ENCODE data around the gene BAHCC1.
A peak's percentile ranks its signal among the peaks of the same experiment; 100 is the strongest.

The BAHCC1 gene

DNA sequence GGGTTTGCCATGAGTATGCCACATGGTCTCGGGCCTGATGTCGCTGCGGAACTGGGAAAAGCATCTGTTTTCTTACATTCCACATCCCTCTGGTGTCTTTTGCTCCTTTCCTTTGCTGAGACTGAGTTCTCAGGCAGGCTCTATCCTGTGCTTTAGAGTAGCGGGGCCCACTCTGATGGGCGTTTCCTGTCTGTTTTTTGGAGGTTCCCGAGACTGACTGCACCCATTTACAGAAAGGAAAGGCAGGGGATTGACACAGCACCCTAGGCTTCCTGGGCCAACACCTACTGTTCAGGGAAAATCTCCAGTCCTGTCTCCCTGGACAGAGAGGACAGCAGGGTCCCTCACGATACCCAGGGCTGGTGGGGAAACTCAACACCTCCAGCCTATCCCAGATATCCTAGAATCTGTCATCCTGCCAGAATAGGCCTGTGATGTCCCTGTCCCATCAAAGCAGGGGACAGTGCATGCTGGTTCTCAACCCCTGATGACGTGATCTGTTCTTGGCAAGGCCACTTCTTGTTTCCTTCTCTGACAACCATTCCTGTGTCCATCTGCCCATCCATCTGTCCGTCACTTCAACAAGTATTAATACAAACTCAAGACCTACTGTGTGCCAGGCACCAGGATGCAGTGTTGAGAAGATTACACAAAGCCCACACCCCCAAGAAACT is 75.2 kb downstream of the BAHCC1 start:
- Mint-ChIP-seq H3K36me3 (no peaks in the 10 kb centered on the region), H3K4me3 (no peak overlapping the region), H3K4me1 (no peaks in the 10 kb centered on the region), H3K27ac (no peak overlapping the region), H3K9me3 (no peaks in the 10 kb centered on the region), H3K27me3 (no peaks in the 10 kb centered on the region)

DNA sequence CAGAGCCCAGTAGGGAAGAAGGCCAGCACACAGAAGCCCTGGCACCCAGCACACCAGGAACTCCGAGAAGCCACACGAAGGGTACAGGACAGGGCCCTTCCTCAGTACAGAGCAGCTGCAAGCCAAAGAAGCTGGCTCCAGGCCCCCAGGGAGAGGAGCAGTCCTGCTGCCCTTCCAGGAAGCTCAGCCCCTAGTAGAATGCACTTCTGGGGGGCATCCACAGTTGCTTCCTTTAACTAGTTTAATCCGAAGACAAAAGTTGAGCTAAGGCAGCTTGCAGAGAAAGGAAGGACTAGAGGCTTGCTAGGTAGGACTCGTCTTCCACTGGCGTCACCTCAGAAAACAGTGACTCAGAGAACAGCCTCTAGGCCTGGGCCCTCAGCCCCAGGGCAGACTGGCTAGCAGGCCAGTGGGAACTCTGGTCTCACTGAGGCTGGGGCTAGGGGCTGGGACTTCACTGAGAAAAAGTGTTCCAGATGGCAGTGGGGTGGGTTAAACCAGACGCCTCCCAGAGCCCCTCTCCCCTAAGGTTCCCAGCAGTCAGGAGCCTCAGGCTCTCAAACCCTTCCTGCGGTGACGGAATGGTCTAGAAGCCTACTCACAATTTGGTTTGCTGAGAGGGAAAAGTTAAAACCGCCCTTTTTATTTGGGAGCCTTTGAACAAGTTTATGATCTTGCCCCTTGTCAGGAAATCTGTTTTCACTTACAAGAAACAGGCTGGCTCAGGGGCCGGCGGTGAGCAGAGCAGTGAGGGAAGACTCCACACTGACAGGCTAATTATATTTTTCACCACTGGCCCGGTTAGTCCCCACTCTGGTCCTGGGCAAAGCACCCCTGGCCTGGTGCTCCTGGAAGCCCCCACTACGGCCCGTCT is 75.9 kb downstream of the BAHCC1 start:
- Mint-ChIP-seq H3K4me1 (no peaks in the 10 kb centered on the region), H3K9me3 (no peaks in the 10 kb centered on the region), H3K36me3 (no peaks in the 10 kb centered on the region), H3K27ac (no peak overlapping the region), H3K4me3 (no peak overlapping the region), H3K27me3 (no peaks in the 10 kb centered on the region)

DNA sequence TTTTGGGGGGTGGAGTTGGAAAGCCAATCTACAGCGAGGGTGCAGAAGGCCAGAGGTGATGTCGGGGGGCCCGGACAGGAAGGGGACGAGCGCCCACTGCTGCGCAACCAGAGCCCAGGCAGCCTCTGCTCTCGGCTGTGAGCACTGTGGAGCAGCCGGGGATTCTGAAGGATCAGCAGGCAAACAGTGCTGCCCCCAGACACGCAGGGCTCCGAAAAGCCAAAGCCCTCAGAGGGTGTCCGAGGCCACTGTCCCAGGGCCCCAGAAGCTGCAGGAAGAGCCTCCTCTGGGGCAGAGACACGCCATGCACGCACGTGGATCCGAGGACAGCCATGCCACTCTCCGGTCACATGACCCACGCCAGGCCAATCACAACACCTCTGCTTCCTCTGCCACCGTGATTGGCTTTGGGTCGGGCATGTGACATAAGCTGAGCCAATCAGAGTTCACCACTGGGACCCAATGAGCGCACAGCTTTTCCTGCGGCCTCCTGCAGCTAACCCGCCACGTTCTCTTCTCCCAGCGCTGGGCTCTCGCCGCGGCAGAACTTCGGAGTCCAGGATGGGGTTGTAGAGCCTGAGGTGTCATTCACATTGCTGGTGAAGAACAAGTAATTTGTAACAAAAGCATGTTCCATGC is 76.7 kb downstream of the BAHCC1 start:
- Mint-ChIP-seq H3K4me1 (no peaks in the 10 kb centered on the region), H3K36me3 (no peaks in the 10 kb centered on the region), H3K4me3 (no peak overlapping the region)

DNA sequence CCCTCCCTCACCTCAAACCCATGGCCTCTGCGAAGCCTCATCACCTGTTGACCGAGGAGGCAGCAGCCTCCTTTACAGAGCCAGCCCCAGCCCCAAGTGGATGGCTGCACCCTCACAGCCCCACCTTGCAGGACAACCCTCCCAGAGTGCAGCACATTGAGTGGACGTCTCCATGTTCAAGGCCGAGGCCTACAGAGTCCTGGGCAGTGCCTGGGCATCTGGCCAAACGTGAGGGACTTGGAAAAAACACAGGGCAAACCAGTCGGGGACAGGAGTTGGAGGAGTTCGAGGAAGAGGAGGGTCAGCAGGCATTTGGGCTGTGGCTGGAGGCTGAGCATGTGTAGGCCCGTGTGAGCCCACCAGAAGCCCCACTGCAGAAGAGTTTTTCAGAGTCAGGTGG is 77.8 kb downstream of the BAHCC1 start:
- no peaks in the 10 kb centered on the region for H3K27me3 Mint-ChIP-seq
- H3K4me3 Mint-ChIP-seq = no peak overlapping the region
- H3K27ac Mint-ChIP-seq = no peak overlapping the region
- no peaks in the 10 kb centered on the region for H3K9me3 Mint-ChIP-seq
- no peaks in the 10 kb centered on the region for H3K4me1 Mint-ChIP-seq
- no peaks in the 10 kb centered on the region for H3K36me3 Mint-ChIP-seq

More for the DNA sequence above, 76.7 kb downstream of the BAHCC1 start:
- H3K27ac Mint-ChIP-seq = no peak overlapping the region
- no peaks in the 10 kb centered on the region for H3K9me3 Mint-ChIP-seq
- H3K27me3 Mint-ChIP-seq = no peaks in the 10 kb centered on the region

DNA sequence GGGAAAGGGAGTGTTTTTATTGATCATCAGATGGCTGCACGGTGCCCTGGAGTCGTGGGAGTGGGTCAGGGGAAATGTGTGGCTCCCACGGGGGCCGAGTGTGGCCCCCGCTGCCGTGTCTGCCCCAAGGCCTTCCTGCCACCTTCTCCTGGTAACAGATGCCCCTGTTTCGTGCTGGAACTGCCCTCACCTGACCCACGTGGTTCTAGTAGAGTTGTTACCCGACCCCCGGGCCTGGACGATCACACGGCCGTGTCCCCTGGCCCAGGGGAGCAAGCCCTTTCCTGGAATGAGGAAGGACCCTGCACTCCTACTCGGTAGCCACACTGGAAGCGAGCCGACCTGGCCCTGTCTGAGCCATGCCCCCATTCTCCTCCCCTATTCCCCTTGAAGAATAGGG is 79.7 kb downstream of the BAHCC1 start:
- Mint-ChIP-seq H3K9me3 (no peaks in the 10 kb centered on the region), H3K27ac (no peak overlapping the region), H3K27me3 (no peaks in the 10 kb centered on the region), H3K4me3 (no peak overlapping the region), H3K36me3 (no peaks in the 10 kb centered on the region), H3K4me1 (no peaks in the 10 kb centered on the region)

DNA sequence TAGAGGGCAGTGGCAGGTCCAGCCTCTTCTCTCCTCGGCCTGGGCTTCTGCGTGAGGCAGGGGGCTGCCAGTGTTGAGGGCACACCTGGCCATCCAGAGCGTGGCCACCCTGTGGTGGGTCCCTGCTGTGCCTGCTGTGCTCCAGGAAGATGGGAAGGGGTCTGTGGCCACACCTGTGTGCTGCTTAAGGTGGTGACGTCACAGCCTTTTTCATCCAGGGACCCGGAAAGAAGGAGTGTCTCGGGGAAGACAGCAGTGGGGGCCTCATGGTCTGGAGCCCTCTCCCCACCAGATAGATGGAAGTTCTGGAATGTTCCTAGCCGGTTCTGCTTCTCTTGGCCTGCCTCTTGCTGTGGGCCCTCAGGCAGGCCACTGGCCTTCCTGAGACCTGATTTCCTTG is 80.8 kb downstream of the BAHCC1 start:
- H3K4me3 Mint-ChIP-seq = no peak overlapping the region
- H3K4me1 Mint-ChIP-seq = no peaks in the 10 kb centered on the region
- H3K36me3 Mint-ChIP-seq = no peaks in the 10 kb centered on the region
- no peaks in the 10 kb centered on the region for H3K9me3 Mint-ChIP-seq
- peaks cover 2% of the 10 kb centered on the region for H3K27me3 Mint-ChIP-seq
- no peak overlapping the region for H3K27ac Mint-ChIP-seq

DNA sequence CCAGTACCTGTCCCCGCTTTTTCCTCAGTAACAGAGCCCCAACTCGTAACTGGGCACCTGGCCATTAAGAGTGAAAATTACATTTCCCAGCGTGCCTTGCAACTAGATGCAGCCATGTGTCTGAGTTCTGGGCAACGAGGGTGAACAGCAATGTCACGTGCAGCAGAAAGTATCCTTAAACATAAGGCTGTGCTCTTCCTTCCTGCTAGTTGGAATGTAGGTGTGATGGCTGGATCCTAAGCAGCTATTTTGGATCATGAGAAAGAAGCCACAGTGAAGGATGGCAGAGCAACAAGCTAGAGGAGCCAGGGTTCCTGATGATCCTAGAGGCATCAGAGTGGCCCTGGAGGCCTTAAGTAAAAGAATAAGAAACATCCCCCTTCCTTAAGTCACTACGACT is 81.4 kb downstream of the BAHCC1 start:
- Mint-ChIP-seq H3K9me3 (no peaks in the 10 kb centered on the region), H3K27ac (no peak overlapping the region), H3K4me1 (peaks cover under 1% of the 10 kb centered on the region), H3K27me3 (peaks cover 2% of the 10 kb centered on the region), H3K4me3 (no peak overlapping the region), H3K36me3 (no peaks in the 10 kb centered on the region)

DNA sequence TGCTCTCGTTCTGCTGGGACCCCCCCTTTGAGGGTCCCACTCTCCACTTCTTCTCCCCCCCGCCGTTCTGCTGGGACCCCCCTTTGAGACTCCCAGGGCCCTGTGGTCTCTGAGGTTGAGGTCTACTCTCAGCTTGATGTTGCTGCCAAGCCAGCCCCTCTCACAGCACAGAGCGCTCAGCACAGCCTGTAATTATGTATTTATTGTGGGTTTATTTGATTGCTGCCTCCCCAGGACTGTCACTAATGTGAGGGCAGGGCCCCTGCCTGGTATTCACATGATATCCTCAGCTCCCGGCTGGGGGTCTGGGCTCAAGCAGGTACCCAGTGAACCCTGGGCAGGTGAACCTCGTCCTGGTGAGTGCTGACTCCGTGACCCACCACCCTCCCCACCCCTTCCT is 81.9 kb downstream of the BAHCC1 start:
- H3K27ac Mint-ChIP-seq = no peak overlapping the region
- H3K4me1 Mint-ChIP-seq = peaks cover 4% of the 10 kb centered on the region
- H3K4me3 Mint-ChIP-seq = no peak overlapping the region
- H3K27me3 Mint-ChIP-seq = peaks cover 4% of the 10 kb centered on the region
- H3K36me3 Mint-ChIP-seq = no peaks in the 10 kb centered on the region
- no peaks in the 10 kb centered on the region for H3K9me3 Mint-ChIP-seq

DNA sequence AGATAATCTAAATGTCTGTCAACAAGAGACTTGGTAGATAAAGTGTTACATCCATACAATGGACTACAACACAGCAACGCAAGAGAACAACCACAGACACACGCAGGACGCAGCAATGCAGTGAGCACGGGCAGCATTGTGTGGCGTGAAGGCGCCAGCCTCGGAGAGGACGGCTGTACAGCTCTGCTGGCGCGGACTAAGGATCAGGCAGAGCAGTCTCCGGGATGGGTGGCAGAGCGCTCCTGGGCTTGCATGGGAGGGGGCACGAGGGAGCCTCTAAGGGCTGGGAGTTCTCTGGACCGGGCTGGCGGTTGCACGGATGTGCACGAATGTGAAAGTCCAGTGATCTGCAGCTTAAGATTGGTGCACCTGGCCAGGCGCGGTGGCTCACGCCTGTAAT is 82.9 kb downstream of the BAHCC1 start:
- Mint-ChIP-seq H3K36me3 (no peaks in the 10 kb centered on the region), H3K4me1 (peaks cover 4% of the 10 kb centered on the region), H3K4me3 (no peak overlapping the region), H3K27me3 (peaks cover 4% of the 10 kb centered on the region), H3K27ac (no peak overlapping the region), H3K9me3 (no peaks in the 10 kb centered on the region)

DNA sequence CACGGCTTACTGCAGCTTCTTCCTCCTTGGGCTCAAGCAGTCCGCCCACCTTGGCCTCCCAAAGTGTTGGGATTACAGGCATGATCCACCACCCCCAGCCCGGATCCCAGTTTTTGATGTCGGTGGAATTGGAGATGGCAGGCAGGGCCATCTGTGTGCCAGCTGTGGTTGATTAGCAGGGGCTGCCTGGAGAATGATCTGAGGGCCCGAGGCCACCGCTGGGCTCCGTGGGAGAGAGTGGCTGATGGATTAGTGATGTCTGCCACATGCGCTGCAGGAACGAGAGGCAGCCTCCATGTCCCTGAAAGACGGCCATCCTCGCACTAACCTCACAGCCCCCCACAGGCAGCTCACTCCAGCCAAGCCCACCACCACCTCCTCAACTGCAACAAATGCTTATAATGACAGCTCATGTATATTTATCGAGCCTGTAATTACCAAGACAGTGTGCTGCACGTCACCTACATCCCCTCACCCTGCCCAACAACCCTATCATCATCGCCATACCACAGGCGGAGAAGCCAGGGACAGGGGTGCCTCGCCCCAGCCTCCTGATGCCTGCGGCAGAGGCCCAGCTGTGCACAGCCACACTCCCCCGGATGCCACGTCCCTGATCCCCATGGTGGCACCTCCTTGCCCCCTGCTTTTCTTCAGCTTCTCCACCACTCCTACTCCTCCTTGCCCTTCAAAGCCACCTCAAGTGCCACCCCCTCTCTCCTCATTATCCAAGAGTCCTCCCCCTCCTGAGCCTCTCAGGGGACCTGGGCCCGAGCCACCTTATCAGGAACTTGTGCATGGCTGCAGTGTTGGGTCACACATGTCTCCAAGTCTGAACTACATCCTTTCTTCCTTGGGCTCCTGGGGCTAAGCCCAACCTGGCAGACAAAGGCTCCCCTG is 84.2 kb downstream of the BAHCC1 start:
- Mint-ChIP-seq H3K9me3 (no peaks in the 10 kb centered on the region), H3K4me1 (peaks cover 4% of the 10 kb centered on the region), H3K4me3 (no peak overlapping the region), H3K27me3 (peaks cover 4% of the 10 kb centered on the region), H3K36me3 (no peaks in the 10 kb centered on the region), H3K27ac (no peak overlapping the region)

DNA sequence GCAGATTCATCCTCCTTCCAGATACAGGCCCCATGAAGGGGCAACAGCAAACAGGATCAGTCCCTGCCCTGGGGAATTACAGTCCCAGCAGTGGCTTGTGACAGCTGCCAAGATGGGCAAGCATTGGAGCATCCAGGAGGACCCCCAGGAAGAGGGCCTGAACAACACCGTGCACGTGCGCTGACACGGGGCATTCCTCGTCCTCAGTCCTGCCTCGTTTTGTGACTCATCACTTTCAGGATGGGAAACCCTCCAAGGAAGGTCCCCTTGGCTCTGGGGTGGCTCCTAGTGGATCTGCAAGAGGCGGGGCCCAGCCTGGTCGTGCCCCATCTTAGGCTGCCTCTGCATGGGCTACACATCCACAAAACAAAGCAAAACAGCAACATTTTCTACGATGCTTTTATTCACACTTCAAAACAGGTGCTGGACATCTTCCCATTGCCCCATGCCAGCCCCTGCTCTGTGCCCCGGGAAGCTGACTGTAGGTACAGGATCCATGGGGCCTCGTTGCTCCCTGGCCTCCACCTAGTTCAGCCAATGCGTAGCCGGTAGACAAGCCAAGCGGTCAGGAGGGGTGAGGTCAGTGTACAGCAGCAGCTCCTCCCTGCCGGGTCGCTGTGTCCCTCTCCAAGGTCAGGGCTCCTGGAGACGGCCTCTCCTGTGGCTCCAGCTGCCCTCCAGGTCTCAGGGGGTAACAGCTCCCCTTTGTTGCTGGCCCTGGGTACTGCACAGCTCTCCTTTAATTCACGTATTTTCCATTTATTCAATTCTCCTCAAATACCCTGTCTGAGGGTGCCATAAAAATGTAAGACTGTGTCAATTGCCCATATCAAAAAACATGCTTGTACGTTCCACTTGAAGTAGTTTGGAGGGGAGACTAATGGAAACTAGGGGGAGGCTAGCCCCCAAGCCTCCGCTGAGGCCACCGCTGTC is 85.1 kb downstream of the BAHCC1 start:
- Mint-ChIP-seq H3K4me1 (peaks cover 4% of the 10 kb centered on the region), H3K36me3 (no peaks in the 10 kb centered on the region), H3K9me3 (no peaks in the 10 kb centered on the region), H3K27ac (peak overlapping the region; percentile 23), H3K4me3 (no peak overlapping the region), H3K27me3 (peaks cover 4% of the 10 kb centered on the region)

DNA sequence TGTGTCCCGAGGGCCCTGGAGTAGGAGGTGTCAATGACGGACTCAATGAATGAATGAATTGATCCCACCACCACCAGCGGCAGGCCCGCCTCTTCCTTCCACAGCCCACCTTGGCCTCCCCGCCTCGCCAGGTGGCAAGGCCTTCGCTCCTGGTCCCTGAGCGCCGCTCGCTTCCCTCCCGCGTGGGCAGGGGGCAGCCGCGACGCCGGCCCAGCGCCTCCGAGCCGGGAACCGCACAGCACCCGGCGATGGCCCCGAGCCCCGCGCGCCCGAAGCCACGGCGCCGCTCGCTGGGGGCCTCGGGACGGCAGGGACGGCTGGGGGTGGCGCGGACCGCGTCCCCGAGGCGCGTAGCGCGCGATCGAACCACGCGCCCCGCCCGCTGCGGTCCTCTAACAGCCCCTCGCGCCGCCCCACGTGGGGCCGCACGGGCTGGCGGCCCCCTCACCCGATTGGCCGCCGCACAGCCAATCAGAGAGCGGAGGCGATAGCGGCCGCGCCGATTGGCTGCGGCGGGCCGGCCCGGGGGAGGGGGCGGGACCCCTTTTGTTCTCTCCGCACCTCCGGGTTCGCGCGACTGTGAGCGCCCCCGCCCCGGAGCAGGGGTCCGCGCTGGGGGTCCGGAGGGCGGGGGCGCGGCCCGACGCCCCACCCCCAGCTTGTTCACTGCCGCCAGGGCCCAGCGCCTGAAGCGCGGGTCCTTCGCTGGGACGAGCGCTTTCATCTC is 86.0 kb downstream of the BAHCC1 start:
- H3K9me3 Mint-ChIP-seq = no peaks in the 10 kb centered on the region
- H3K4me3 Mint-ChIP-seq = peak overlapping the region; percentile 72
- no peaks in the 10 kb centered on the region for H3K36me3 Mint-ChIP-seq
- H3K27ac Mint-ChIP-seq = no peak overlapping the region
- H3K27me3 Mint-ChIP-seq = peaks cover 4% of the 10 kb centered on the region
- peaks cover 4% of the 10 kb centered on the region for H3K4me1 Mint-ChIP-seq

DNA sequence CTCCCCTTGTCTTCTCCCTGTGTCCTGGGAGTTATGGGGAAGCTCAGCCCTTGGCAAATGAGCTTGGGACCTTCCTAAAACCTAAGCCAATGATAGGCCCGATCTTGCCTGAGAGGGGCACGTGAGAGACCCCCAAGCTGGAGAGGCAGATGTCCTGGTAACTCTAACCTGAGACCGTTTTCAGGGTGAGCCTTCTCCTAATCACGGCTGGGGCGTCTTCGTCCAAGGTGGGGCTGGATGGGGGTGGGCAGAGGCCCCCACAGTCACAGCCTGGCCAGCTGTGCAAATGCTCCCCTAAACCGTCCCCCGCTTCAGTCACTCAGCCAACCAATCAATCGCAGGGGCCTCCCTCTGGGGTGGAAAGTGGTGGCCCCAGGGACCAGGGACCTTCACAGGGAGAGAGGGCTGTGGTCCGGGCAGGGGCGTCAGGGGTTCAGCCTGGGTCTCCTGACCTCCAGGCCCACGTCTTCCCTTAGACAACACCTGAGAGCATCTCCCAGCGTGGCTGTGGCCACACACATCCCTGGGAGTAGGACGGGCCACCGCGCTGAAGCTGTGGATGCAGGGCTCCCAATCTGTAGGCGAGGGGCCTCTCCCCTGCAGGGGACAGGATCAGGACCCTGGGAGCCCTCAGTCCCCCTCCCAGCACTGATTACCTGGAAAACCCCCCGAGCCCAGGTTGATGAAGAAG is 86.7 kb downstream of the BAHCC1 start:
- Mint-ChIP-seq H3K4me3 (peak overlapping the region; percentile 72), H3K27ac (no peak overlapping the region), H3K9me3 (no peaks in the 10 kb centered on the region), H3K27me3 (peaks cover 4% of the 10 kb centered on the region), H3K36me3 (no peaks in the 10 kb centered on the region), H3K4me1 (peaks cover 4% of the 10 kb centered on the region)
